ENCODE measurements around the gene CYP17A1.

Gene CYP17A1

GRCh38 chr10:102814453-102814871, 22.8 kb downstream of the CYP17A1 start:
- no peaks in the 10 kb centered on the region for H3K9me3 ChIP-seq (ENCODE audit: control insufficient read depth, low read length)
- H3K4me3 ChIP-seq (ENCODE audit: low read length): no peak overlapping the region
- peak overlapping the region; percentile 45 for H3K9ac ChIP-seq (ENCODE audit: low read length)
- peaks cover 19% of the 10 kb centered on the region for H3K36me3 ChIP-seq (ENCODE audit: control insufficient read depth, insufficient read depth, low read length)
- H3K4me1 ChIP-seq (ENCODE audit: control insufficient read depth, insufficient read depth, low read length): peaks cover 34% of the 10 kb centered on the region
- H3K27me3 ChIP-seq (ENCODE audit: control insufficient read depth, insufficient read depth, low read length): no peaks in the 10 kb centered on the region

DNA sequence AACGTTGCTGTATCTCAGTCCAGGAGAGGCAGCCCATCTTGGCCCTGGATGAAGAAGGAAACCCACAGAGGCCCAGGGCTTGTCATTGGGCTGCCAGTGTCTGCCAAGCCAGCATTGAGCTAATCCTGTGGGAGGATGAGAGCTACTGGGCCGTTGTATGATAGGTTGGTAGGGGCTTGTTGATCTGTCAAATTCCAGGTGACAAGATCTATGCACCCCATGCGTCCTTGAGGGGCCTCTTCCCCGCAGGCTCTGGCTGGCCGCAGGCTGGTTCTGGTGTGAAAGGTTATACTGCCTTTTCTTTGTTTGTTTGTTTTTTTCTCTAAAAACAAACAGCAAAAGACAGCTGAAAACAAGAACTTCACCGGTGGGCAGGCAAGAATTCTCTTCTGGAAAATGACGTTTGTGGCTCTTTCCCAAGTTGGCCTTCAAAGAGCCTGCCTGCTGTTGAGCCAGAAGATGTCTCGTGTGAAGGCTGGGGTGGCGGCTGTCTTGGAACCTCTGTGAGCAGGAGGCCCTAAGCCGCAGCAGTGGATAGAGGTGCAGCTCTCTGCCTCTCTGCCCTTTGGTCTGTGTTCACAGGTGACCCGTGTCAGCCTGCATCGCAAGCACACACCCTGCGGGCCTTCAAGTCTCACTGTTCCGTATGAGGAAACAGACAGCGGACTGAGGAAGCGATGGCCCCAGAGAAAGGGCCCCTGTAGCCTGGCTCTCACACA, 23.3 kb downstream of the CYP17A1 start:
- no peak overlapping the region for H3K4me3 ChIP-seq (ENCODE audit: low read length)
- no peaks in the 10 kb centered on the region for H3K27me3 ChIP-seq (ENCODE audit: control insufficient read depth, insufficient read depth, low read length)
- H3K9me3 ChIP-seq (ENCODE audit: control insufficient read depth, low read length): no peaks in the 10 kb centered on the region
- H3K9ac ChIP-seq (ENCODE audit: low read length): peak overlapping the region; percentile 45
- H3K4me1 ChIP-seq (ENCODE audit: control insufficient read depth, insufficient read depth, low read length): peaks cover 34% of the 10 kb centered on the region
- peaks cover 19% of the 10 kb centered on the region for H3K36me3 ChIP-seq (ENCODE audit: control insufficient read depth, insufficient read depth, low read length)

GRCh38 chr10:102813017-102813541, 24.1 kb downstream of the CYP17A1 start:
- Histone ChIP-seq H3K4me1 (ENCODE audit: control insufficient read depth, insufficient read depth, low read length) (peaks cover 34% of the 10 kb centered on the region), H3K4me3 (ENCODE audit: low read length) (no peak overlapping the region), H3K27me3 (ENCODE audit: control insufficient read depth, insufficient read depth, low read length) (no peaks in the 10 kb centered on the region), H3K36me3 (ENCODE audit: control insufficient read depth, insufficient read depth, low read length) (peaks cover 19% of the 10 kb centered on the region), H3K9ac (ENCODE audit: low read length) (peak overlapping the region; percentile 29), H3K9me3 (ENCODE audit: control insufficient read depth, low read length) (no peaks in the 10 kb centered on the region)

GRCh38 chr10:102812231-102812876, 24.9 kb downstream of the CYP17A1 start:
- no peaks in the 10 kb centered on the region for H3K27me3 ChIP-seq (ENCODE audit: control insufficient read depth, insufficient read depth, low read length)
- no peak overlapping the region for H3K9ac ChIP-seq (ENCODE audit: low read length)
- H3K36me3 ChIP-seq (ENCODE audit: control insufficient read depth, insufficient read depth, low read length): peaks cover 19% of the 10 kb centered on the region
- H3K4me3 ChIP-seq (ENCODE audit: low read length): no peak overlapping the region
- H3K9me3 ChIP-seq (ENCODE audit: control insufficient read depth, low read length): no peaks in the 10 kb centered on the region
- H3K4me1 ChIP-seq (ENCODE audit: control insufficient read depth, insufficient read depth, low read length): peaks cover 34% of the 10 kb centered on the region

GRCh38 chr10:102811346-102811745, 25.9 kb downstream of the CYP17A1 start:
- Histone ChIP-seq H3K4me1 (ENCODE audit: control insufficient read depth, insufficient read depth, low read length) (peaks cover 34% of the 10 kb centered on the region), H3K36me3 (ENCODE audit: control insufficient read depth, insufficient read depth, low read length) (peaks cover 19% of the 10 kb centered on the region), H3K4me3 (ENCODE audit: low read length) (no peak overlapping the region), H3K9me3 (ENCODE audit: control insufficient read depth, low read length) (no peaks in the 10 kb centered on the region), H3K9ac (ENCODE audit: low read length) (no peak overlapping the region), H3K27me3 (ENCODE audit: control insufficient read depth, insufficient read depth, low read length) (no peaks in the 10 kb centered on the region)

DNA sequence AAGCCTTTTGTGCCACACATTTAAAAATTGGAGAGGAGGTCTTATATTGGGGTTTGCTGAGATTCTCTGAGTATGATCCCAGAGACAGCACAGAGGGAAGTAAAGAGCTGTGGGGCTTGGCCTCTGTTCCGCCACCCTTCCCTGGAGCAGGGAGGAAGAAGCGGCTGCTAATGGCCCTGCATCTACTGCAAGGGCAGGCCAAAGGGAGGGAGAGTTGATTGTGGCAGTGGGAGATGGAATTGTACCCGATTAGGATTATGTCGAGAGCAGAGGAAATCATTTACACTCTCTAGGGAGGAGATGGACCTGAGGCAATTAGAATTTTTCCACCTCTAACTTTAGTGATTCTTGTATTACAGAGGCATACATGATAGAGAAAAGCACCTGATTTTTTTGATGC, 28.8 kb downstream of the CYP17A1 start:
- H3K4me3 ChIP-seq (ENCODE audit: low read length): no peak overlapping the region
- H3K27me3 ChIP-seq (ENCODE audit: control insufficient read depth, insufficient read depth, low read length): no peaks in the 10 kb centered on the region
- H3K9ac ChIP-seq (ENCODE audit: low read length): no peak overlapping the region
- no peaks in the 10 kb centered on the region for H3K9me3 ChIP-seq (ENCODE audit: control insufficient read depth, low read length)
- peaks cover 24% of the 10 kb centered on the region for H3K36me3 ChIP-seq (ENCODE audit: control insufficient read depth, insufficient read depth, low read length)
- H3K4me1 ChIP-seq (ENCODE audit: control insufficient read depth, insufficient read depth, low read length): peaks cover 17% of the 10 kb centered on the region

GRCh38 chr10:102804382-102805055, 32.7 kb downstream of the CYP17A1 start:
- Histone ChIP-seq H3K36me3 (ENCODE audit: control insufficient read depth, insufficient read depth, low read length) (peaks cover 5% of the 10 kb centered on the region), H3K27me3 (ENCODE audit: control insufficient read depth, insufficient read depth, low read length) (no peaks in the 10 kb centered on the region), H3K9ac (ENCODE audit: low read length) (no peak overlapping the region), H3K4me3 (ENCODE audit: low read length) (no peak overlapping the region), H3K4me1 (ENCODE audit: control insufficient read depth, insufficient read depth, low read length) (peaks cover 43% of the 10 kb centered on the region), H3K9me3 (ENCODE audit: control insufficient read depth, low read length) (no peaks in the 10 kb centered on the region)

GRCh38 chr10:102802920-102803534, 34.2 kb downstream of the CYP17A1 start:
- peak overlapping the region; percentile 30 for H3K9ac ChIP-seq (ENCODE audit: low read length)
- H3K36me3 ChIP-seq (ENCODE audit: control insufficient read depth, insufficient read depth, low read length): peaks cover 5% of the 10 kb centered on the region
- no peak overlapping the region for H3K4me3 ChIP-seq (ENCODE audit: low read length)
- H3K4me1 ChIP-seq (ENCODE audit: control insufficient read depth, insufficient read depth, low read length): peaks cover 51% of the 10 kb centered on the region
- no peaks in the 10 kb centered on the region for H3K27me3 ChIP-seq (ENCODE audit: control insufficient read depth, insufficient read depth, low read length)
- no peaks in the 10 kb centered on the region for H3K9me3 ChIP-seq (ENCODE audit: control insufficient read depth, low read length)

GRCh38 chr10:102801978-102802377, 35.2 kb downstream of the CYP17A1 start:
- H3K9ac ChIP-seq (ENCODE audit: low read length): peak overlapping the region; percentile 30
- H3K9me3 ChIP-seq (ENCODE audit: control insufficient read depth, low read length): no peaks in the 10 kb centered on the region
- H3K4me1 ChIP-seq (ENCODE audit: control insufficient read depth, insufficient read depth, low read length): peaks cover 55% of the 10 kb centered on the region
- peaks cover 5% of the 10 kb centered on the region for H3K36me3 ChIP-seq (ENCODE audit: control insufficient read depth, insufficient read depth, low read length)
- no peak overlapping the region for H3K4me3 ChIP-seq (ENCODE audit: low read length)
- no peaks in the 10 kb centered on the region for H3K27me3 ChIP-seq (ENCODE audit: control insufficient read depth, insufficient read depth, low read length)

DNA sequence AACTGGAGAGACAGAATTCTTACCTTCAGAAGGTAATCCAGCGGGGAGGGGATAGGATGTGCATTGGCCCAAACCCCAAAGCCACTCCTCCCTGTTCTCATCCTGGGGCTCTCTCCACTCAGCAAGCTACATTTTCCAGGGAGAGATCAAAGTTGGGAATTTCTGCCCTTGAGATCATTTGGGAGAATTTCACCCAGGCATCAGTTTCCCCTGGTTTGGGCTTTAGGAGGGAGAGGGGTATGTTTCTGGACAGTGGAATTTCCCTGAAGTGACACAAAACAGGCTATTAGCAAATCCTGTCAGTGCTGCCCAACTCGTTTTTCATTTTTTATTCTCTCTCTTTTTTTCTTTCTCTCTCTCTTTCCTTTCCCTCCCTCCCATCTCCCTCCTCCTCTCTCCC, 35.7 kb downstream of the CYP17A1 start:
- peaks cover 5% of the 10 kb centered on the region for H3K36me3 ChIP-seq (ENCODE audit: control insufficient read depth, insufficient read depth, low read length)
- H3K4me3 ChIP-seq (ENCODE audit: low read length): no peak overlapping the region
- no peaks in the 10 kb centered on the region for H3K9me3 ChIP-seq (ENCODE audit: control insufficient read depth, low read length)
- no peaks in the 10 kb centered on the region for H3K27me3 ChIP-seq (ENCODE audit: control insufficient read depth, insufficient read depth, low read length)
- no peak overlapping the region for H3K9ac ChIP-seq (ENCODE audit: low read length)
- peaks cover 59% of the 10 kb centered on the region for H3K4me1 ChIP-seq (ENCODE audit: control insufficient read depth, insufficient read depth, low read length)

- H3K4me1 ChIP-seq (ENCODE audit: control insufficient read depth, insufficient read depth, low read length): peaks cover 63% of the 10 kb centered on the region
- H3K9ac ChIP-seq (ENCODE audit: low read length): peak overlapping the region; percentile 40
- H3K27me3 ChIP-seq (ENCODE audit: control insufficient read depth, insufficient read depth, low read length): no peaks in the 10 kb centered on the region
- no peak overlapping the region for H3K4me3 ChIP-seq (ENCODE audit: low read length)
- H3K36me3 ChIP-seq (ENCODE audit: control insufficient read depth, insufficient read depth, low read length): peaks cover 5% of the 10 kb centered on the region
- no peaks in the 10 kb centered on the region for H3K9me3 ChIP-seq (ENCODE audit: control insufficient read depth, low read length)
These were observed 36.4 kb downstream of the CYP17A1 start for GRCh38 chr10:102800611-102801335.

All from mucosa of stomach (tissue), 1 donor.